ENCODE results near the gene CCNQ.

Gene CCNQ

DNA sequence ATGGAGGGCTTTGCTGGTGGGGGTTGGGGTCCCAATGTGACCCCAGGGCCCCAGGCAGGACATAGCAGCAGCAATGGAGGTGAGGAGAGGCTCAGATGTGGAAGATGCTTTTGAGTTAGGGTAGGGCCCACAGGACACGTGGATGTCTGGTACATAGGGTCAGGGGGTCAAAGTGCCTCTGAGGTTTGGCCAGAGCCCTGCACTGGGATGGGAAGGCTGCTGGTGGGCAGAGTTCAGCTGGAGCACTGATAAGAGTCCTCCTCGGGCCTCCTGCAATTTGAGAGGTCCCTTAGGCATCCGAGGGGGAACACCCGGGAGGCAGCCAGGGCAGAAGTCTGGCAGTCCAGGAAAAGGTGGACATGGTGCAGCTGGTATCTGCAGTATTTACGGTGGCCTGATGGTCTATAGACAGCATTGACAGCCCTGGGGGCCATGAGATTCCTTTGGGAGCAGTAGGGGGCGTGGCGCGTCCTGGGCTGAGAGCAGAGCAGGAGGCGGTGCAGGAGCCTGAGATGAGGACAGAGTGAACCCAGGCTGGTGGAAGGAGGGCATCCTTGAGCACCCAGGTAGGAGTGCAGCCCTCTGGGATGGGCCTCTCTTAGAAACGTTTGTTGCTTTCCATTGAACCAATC lies 22.6 kb downstream of the CCNQ start:
- no peak for DNase-seq

DNA sequence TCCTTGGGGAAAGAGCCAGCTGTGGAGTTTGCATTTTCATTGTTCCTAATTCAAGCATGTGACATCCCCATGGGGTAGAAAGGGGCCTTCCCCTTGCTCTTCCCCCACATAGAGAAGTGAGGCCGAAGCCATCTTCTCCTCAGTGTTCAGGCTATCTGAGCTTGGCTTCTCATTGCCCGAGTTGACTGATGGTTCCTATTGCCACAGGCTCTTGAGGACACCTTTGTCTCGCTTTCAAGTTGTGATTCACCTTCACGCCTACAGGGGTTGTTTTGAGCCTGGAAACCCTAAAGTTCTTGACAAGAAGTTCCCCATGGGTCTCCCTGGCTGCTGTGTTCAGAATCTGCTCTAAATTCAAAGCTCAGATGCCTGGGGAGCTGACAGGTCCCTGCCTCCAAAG lies 25.0 kb downstream of the CCNQ start:
- no peak for DNase-seq

DNA sequence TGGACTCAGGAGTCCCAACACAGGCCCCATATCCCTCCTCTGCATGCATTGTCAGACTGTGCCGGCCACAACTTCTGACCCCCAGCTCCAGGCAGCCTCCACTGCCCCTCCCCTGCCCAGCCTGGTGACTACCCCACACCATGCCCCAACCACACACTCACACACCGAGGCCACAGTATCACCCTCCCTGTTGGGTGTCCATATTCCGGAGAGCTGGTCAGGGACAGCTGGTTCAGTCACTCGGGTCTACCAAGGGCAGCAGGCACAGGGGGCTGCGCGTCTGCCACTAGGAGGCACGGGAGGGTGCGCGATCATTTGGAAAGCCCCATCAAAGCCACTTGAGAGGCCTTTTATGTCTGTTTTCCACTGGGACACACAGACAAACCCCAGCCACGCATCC lies 26.3 kb downstream of the CCNQ start:
- no peak for DNase-seq

DNA sequence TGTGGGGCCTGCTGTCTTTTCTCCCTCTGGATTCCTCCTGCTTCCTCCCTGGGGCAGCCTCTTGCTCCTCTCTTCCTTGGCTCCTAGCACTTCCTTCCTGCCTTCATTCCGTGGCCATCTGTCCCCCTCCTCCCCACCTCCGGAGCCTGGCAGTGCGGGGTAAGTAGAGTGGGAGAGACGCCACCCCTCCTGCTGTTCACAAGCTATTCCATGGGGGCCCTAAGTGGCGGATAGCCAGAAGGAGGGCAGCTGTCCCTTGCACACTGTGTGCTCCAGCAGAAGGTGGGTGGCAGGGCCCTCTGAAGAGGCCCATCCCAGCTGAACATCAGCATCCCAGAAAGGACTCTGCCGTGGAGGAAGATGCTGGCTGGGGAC lies 27.4 kb downstream of the CCNQ start:
- DNase-seq, result peak in 16 of 58 donors; percentile 1 to 52 (median 20)

DNA sequence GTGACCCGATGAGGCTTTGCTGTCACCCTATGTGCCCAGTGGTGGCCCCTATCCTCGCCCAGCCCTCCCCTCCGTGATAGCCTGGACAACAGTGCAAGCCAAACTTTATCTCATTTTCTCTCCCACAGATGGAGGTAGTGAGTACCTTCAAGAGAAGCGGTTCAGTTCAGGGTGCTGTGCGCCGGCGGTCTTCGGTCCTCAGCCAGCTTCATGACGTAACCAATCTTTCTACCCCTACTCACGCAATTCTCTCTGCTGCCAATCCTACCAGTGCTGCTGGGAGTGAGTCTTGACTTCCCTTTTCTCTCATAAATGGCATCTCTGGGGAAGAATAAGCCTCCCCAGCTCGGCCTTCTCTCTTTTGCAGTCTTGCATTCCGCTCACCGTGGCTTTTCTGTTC lies 29.5 kb downstream of the CCNQ start:
- DNase-seq, result no peak

DNA sequence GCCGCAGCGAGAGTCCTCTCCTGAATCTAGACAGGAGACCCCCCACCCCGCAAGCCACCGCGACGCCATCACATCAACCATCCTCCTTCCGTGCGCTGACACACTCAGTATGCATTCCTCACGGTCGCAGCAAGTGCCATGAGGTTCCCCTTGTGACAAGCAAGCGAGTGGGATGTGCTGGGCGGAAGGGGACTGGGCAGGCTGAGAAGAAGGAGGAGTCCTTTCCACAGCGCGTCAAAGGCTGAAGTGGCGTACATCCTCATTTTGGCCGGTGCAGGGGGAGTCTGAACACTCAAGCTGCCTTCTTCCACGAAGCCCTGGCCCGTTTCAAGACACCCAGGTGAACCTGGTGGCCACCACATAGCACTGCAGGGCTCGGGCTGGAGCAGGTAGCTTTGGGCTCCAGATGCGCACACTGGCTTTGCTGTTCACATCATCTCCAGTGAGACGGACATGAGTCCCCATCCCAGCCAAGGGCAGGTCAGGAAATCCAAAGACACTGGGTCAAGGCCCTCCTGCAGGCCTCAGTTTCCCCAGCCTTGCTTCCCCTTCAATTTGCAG lies 30.4 kb downstream of the CCNQ start:
- DNase-seq, result no peak

DNA sequence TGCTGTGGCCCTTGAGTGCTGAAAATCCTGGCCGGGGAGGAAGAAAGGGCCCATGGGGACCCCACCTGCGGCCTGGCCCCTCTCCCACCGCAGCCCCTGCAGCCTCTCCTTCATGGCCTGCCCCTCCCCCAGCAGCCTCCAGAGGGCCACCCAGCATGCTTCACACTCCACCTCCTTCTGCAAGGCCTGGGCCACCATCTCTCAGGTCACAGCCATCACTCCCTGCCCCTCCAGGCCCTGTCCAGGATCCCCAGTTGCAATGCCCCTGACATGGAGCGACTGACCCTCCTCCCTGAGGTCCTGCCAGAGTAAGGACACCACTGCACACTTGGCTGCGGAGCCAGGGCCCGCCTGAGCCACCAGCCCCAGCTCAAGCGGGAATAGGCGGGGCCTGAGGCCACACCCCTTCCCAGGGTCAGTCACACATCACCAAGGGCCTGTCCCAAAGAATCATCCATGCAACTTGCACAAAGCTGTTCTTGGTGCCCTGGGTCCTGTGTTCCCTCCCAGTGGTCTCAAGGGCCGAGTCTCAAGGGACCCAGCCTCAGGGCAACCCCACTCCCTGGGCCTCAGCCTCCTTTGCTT lies 32.9 kb downstream of the CCNQ start:
- DNase-seq, result no peak

DNA sequence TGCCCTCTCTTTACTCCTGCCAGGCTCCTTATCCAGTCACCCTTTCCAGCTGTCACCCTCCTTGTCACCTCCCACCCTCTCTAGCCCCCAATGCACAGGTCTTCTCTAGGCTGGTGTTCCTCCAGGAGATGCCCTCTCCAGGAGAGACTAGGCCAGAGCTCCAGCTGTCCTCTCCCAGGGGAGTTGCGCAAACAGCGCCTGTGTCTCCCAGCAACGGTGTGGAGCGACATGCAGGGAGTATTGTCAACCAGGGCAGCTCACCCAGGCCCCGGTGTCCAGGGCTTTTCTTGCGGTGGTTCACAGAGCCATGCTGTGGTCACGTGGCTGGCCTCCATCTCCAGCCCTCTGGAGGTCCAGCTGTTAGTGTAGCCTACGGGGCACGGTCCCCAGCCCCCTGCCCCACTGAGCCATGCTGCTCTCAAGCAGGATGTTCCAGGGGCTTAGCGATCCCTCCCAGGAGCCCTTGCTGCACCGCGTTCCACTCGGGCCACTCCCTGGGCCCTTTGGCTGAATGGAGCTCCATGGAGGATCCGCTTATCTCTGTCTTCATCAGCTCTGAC lies 34.8 kb downstream of the CCNQ start:
- DNase-seq, result no peak

DNA sequence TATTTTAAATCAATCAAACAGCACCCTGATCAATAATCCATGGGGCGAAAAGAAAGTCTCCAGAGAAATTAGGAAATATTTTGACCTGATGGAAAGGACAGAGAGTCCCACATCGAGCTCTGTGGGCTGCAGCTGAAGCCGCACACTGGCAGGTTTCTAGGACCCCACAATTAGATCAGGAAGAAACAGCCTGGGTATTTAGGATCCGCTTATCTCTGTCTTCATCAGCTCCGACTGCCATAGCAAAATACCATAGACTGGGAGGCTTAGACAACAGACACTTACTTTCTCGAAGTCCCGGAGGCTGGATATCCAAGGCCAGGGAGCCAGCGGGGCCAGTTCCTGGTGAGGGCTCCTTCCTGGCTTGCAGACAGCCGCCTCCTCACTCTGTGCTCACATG lies 36.4 kb downstream of the CCNQ start:
- no peak for DNase-seq

DNA sequence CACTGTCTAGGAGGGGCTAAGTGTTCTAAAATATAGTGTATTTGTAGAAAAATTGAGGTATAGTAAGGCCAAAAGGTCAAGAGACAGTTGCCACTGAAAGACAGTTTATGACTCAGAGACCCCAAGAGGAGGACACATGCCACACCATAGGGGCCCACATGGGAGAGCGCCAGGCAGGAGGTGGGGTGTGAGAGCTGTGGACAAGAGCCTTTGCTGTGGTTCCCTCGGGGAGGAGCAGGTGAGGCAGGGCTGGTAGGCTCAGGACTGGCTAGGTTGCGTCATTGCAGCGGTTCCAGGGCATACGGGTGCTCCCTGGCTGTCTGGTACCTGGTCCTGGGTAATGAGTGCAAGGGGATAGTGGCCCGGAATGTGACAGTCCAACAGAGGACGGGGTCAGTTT lies 37.6 kb downstream of the CCNQ start:
- DNase-seq, result no peak

DNA sequence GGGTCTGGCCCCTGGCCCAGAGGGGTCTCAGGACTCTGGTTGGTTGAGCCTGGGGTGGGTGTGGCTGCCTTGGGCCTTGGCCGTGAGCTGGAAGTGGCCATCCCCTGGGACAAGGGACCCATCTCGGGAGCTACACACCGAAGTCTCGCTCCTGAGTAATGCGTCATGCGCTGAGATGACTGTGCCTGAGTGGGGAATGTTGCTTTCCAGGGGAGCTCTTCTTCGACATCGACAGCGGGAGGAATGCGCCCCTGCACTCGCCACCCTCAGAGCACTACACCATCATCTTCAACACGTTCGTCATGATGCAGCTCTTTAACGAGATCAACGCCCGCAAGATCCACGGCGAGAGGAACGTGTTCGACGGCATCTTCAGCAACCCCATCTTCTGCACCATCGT lies 38.5 kb downstream of the CCNQ start:
- peak in 1 of 58 donors; percentile 15 for DNase-seq

DNA sequence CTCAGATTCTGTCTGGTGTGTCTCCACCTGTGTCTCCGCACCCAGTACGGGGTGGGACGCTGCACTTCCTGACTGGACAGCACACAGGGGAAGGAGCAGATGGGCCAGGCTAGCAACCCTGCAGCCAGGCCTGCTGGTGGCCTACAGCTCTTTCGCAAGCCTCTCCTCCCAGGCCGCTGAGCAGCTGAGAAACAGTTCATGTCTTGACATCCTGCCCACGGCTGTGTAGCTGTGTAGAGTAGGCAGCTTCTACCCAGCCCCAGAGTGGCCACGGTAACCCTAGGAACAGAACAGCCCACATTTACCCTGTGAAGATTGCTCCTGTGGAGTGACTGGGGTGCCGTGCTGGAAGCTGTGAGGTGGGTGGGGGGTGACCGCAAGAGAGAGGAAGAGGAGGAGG lies 38.9 kb downstream of the CCNQ start:
- DNase-seq, result no peak

DNA sequence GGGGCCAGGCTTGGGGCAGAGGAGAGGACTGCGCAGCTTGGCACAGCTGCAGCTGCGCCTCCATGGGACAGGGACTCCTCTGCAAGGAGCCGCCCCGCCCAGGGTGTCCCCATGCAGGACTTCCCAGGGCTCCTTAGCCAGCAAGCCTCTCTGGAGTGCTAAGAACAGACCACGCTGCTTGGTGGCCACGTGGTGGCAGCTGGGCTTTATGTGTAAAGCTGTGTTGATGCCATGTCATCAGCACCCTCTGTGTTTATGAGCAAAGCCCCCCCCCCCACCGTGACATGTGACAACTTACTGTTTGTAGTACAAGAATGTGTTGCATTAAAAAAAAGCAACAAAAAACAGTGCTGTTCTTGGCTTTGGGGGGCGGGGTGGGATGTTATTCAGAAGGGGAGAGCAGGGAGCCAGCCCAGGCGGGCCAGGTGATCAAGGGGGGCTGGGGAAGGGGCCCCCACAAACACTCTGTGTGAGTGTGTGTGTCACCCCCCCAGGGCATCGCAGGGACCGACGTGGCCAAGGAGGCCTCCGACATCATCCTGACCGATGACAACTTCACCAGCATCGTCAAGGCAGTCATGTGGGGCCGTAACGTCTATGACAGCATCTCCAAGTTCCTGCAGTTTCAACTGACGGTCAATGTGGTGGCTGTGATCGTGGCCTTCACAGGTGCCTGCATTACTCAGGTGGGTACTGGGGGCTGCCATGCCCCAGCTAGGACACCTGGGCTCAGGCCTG lies 41.2 kb downstream of the CCNQ start:
- peak in 16 of 58 donors; percentile 9 to 50 (median 24) for DNase-seq

DNA sequence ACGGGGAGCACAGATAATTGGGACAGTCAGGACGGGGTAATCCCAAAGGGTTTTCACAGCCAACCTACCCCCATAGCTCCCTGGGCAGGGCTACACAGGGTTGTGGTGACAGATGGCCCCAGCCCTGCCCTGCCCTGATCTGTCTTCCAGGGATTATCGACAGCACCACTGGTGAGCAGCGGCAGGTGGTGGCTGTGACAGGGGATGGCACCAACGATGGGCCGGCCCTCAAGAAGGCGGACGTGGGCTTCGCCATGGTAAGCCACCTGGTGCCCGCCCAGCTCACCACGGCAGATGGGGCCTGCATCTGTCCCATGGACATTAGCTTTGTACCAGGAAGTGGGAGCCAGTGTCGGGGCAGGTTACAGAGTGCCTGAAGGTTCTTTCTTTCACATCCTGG lies 42.2 kb downstream of the CCNQ start:
- no peak for DNase-seq

DNA sequence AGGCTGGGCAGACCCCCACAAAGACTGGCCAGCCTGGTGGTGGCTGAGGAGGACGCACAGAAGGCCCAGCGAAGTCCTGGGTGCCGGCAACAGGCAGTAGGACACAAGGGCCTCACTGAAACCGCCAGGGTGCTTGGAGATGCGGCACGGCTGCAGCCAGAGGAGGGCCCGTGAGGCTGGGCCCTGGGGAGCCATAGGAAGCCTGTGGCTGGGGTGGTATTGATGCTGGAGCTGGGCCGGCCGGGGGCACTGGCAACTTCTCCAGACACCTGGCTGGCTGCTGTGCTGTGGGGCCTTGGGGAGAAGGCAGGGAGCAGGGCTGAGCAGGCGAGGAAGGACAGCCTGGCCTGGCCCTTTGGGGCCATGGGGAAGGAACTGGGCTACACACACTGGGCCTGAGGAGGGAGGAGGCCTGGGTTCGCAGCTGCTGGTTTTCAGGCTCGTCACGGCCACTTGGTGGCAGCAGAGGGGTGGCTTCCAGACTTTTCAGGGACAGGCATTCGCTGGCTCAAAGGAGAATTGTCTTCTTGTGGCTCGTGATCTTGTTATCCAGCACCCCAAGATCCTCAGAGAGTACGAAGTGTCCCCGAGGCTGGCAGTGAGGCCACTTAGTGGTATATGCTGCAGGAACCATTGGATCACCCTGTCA lies 44.3 kb downstream of the CCNQ start:
- peak in 57 of 58 donors; percentile 4 to 88 (median 62) for DNase-seq

DNA sequence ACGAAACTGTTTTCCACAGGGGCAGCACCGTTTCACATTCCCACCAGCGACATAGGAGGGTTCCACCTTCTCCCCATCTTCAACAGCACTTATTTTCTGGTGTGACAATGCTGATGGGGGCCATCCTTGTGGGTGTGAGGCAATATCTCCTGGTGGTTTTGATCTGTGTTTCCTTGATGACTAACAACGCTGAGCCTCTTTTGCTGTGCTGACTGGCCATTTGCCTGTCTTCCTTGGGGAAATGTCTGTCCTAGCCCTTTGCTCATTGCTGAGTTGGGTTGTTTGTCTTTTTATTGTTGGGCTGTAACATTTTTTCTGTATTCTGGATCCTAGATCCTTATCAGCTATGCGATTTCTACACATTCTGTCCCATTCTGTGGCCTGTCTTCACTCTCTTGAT lies 47.8 kb downstream of the CCNQ start:
- DNase-seq, result no peak

DNA sequence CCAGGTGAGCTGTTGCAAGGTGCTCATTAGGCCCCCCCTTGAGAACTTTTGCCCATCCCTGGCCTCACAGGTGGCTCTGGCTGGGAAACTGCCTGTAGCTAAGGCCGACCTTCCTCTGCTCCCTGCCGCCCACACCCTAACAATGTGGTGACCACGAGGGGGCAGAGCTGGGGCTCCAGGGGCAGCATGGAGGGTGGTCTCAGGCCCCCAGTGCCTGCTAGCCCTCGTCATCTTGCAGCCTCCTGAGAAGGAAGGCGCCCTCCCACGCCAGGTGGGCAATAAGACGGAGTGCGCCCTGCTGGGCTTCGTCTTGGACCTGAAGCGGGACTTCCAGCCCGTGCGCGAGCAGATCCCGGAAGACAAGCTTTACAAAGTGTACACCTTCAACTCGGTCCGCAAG lies 49.1 kb downstream of the CCNQ start:
- no peak for DNase-seq

DNA sequence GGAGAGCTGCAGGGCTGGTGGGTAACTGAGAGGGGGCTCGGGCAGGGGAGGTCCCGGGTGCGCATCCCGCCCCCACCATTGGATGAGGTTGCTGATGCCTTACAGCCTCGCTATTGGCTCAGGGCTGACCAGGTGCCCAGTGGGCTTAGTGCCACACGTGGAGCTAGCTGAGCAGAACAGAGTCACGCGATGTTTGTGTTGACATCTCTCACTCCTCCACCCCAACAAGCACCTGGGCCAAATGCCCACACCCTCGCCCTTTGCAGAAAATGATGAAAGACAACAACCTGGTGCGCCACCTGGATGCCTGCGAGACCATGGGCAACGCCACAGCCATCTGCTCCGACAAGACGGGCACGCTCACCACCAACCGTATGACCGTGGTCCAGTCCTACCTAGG lies 49.7 kb downstream of the CCNQ start:
- no peak for DNase-seq

DNA sequence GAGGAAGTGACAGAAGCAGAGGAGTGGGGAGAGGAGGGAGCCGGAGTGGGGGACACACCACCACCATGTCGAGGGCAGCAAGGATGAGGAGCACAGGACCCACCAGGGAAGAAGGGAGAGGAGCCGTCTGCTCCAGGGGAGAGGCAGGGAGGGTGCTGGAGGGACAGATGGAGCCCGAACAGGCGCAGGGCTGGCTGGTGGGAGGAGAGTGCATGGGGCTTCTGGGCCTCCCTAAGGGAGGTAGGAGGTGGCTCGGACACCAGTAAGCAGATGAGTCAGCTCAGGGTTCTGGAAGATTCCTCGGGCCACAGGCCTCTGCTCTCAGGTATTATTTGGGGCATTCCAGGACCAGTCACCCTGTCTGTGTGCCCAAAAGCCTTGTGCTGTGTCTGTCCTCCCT lies 51.7 kb downstream of the CCNQ start:
- DNase-seq, result no peak

DNA sequence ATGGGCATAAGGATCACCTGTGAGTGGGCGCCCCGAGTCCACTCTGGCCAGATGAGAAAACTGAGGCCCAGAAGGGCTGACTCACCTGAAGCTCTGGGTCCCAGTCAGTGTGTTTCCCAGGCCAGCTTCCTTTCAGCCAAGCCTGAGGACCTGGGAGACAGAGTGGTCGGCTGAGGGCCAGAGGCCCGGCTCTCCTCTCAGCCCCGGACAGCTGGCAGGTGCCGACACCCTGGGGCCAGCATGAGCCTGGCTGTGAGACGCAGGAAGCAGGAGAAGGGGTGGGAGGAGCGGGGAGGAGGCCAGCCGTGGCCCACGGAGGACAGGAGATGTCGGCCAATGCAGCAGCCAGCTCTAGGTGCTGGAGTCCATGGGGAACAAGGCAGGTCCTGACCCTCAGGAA lies 52.6 kb downstream of the CCNQ start:
- DNase-seq, result no peak

DNA sequence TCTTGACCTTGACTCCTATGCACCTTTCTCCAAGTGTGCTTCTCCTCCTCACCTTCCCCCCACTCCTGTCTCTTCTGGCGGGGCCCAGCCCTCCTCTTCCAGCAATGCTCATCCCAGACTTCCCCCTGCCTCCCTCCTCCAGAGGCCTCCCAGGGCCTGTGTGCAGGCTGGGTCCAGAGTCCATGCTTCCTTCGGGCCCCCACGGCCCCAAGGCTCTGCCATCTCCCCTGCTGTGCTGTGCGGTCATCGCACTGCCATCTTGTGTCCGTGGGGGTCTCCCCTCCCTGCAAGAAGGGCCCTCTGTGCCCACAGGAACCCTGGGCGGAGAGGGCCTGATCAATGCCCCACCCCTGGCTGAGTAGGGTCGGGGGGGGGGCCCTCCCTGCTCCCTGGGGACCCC lies 54.2 kb downstream of the CCNQ start:
- no peak for DNase-seq

DNA sequence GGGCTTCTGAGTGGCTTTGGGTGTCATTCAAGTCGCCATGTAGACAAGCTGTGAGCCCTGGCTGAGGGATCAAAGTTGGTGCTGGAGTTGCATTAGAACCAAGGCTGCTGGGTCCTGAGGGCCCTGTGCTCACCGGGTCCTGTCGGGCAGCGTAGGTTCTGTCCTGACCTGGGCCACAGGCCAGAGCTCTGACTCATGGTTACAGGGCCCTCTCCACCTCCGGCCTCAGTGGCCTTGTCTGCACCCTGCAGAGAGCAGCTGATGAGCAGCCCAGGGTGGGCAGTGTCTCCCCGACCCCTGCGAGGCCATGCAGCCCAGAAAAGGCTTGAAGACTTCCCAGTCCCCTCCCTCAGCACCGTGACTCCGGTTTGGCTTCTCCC lies 59.0 kb downstream of the CCNQ start:
- DNase-seq, result no peak

Data from anterior cingulate cortex (tissue), 58 donors.